ENCODE measurements around the gene SMARCD1.

DNA sequence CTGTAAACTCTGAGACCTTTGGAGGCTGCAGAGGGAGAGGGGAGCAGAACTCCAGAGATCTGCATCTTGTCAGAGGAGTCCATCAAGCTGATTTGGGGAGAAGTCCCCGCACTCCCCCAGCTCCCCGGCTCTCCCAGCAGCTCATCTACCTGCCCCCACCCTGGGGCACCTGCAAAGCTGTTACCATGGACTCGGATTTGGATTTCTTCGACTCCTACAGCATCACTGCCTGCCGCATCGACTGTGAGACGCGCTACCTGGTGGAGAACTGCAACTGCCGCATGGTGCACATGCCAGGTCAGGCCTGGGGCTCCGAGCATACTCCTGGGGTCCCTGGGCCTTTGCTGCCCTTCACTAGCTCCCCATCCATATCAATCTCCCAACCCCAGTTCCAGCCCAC is 6.9 kb upstream of the SMARCD1 start:
- no peak for TF ChIP-seq EP300 (IDR thresholded peaks at IDR 0.05)
- TF ChIP-seq, protein P1, sequence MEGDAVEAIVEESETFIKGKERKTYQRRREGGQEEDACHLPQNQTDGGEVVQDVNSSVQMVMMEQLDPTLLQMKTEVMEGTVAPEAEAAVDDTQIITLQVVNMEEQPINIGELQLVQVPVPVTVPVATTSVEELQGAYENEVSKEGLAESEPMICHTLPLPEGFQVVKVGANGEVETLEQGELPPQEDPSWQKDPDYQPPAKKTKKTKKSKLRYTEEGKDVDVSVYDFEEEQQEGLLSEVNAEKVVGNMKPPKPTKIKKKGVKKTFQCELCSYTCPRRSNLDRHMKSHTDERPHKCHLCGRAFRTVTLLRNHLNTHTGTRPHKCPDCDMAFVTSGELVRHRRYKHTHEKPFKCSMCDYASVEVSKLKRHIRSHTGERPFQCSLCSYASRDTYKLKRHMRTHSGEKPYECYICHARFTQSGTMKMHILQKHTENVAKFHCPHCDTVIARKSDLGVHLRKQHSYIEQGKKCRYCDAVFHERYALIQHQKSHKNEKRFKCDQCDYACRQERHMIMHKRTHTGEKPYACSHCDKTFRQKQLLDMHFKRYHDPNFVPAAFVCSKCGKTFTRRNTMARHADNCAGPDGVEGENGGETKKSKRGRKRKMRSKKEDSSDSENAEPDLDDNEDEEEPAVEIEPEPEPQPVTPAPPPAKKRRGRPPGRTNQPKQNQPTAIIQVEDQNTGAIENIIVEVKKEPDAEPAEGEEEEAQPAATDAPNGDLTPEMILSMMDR (IDR thresholded peaks at IDR 0.05), result no peak
- no peak for TF ChIP-seq POLR2AphosphoS5 (IDR thresholded peaks at IDR 0.05)
- TF ChIP-seq POLR2A (IDR thresholded peaks at IDR 0.05), result no peak

Data from upper lobe of left lung (tissue), 4 donors.